ENCODE measurements around the gene LMF1.

LMF1 gene

GRCh38 chr16:927406-927805 is 43.4 kb downstream of the LMF1 start:
- no peak for TF ChIP-seq CTCF (IDR thresholded peaks at IDR 0.05; ENCODE audit: low read depth, low read length)
- no peak overlapping the region for H3K4me3 ChIP-seq (replicated peaks in 1 of 2; ENCODE audit: low read depth in 2 of 2, low read length in 2 of 2)
- DNase-seq (ENCODE audit: low read depth in 2 of 2): no peak

- no peak for TF ChIP-seq CTCF (IDR thresholded peaks at IDR 0.05; ENCODE audit: low read depth, low read length)
- no peak for DNase-seq (ENCODE audit: low read depth in 2 of 2)
- H3K4me3 ChIP-seq (replicated peaks in 1 of 2; ENCODE audit: low read depth in 2 of 2, low read length in 2 of 2): no peak overlapping the region
Observed at GRCh38 chr16:926715-927114, 44.1 kb downstream of the LMF1 start.

GRCh38 chr16:924806-925205 is 46.0 kb downstream of the LMF1 start:
- no peak overlapping the region for H3K4me3 ChIP-seq (replicated peaks in 1 of 2; ENCODE audit: low read depth in 2 of 2, low read length in 2 of 2)
- DNase-seq (ENCODE audit: low read depth in 2 of 2): no peak
- TF ChIP-seq CTCF (IDR thresholded peaks at IDR 0.05; ENCODE audit: low read depth, low read length): no peak

- H3K4me3 ChIP-seq (replicated peaks in 1 of 2; ENCODE audit: low read depth in 2 of 2, low read length in 2 of 2): no peak overlapping the region
- no peak for DNase-seq (ENCODE audit: low read depth in 2 of 2)
- TF ChIP-seq CTCF (IDR thresholded peaks at IDR 0.05; ENCODE audit: low read depth, low read length): no peak
Observed at GRCh38 chr16:924063-924462, 46.7 kb downstream of the LMF1 start.

DNA sequence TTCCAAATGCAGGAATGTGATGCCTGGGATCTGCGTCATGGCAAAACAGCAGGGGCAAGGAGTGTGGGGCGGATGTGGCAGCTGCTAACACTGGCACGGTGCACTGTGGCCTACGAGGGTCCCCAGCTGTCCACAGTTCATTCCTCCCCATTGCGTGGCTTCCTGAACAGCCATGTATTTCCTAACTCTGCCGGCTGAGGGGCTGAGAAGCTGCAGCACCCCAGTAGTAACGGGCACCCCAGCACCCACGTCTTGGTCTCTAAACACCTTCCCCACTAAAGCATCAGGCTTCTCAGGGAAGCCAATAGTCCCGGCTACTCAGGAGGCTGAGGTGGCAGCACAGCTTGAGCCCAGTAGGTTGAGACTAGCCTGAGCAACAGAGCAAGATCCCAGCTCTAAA is 47.6 kb downstream of the LMF1 start:
- DNase-seq (ENCODE audit: low read depth in 2 of 2): no peak
- TF ChIP-seq CTCF (IDR thresholded peaks at IDR 0.05; ENCODE audit: low read depth, low read length): no peak
- H3K4me3 ChIP-seq (replicated peaks in 1 of 2; ENCODE audit: low read depth in 2 of 2, low read length in 2 of 2): no peak overlapping the region

- TF ChIP-seq CTCF (IDR thresholded peaks at IDR 0.05; ENCODE audit: low read depth, low read length): no peak
- no peak for DNase-seq (ENCODE audit: low read depth in 2 of 2)
- H3K4me3 ChIP-seq (replicated peaks in 1 of 2; ENCODE audit: low read depth in 2 of 2, low read length in 2 of 2): no peak overlapping the region
Observed at GRCh38 chr16:922051-922450, 48.7 kb downstream of the LMF1 start.

- no peak overlapping the region for H3K4me3 ChIP-seq (replicated peaks in 1 of 2; ENCODE audit: low read depth in 2 of 2, low read length in 2 of 2)
- no peak for TF ChIP-seq CTCF (IDR thresholded peaks at IDR 0.05; ENCODE audit: low read depth, low read length)
- DNase-seq (ENCODE audit: low read depth in 2 of 2): no peak
Observed at GRCh38 chr16:921321-921905, 49.4 kb downstream of the LMF1 start.
